ENCODE data around the gene ANKS1B. TPM values are rescaled to one million over a fixed set of nuclear protein-coding genes. Genes with fewer than 3 reads are reported as not detected.

The ANKS1B gene
- total RNA-seq, 1 donor from 2014 or later: 8.2 TPM

DNA sequence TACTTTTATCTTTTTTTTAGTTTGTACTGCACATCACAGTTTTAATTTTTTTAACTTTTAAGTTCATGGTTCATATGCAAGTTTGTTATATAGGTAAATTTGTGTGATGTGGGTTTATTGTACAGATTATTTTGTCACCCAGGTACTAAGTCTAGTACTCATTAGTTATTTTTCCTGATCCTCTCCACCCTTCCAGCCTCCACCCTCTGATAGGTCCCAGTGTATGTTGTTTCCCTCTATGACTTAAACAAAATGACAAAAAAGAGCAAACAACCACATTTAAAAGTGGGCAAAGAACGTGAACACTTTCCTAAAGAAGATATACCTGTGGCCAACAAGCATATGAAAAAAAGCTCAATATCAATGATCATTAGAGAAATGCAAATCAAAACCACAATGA is 273.5 kb downstream of the ANKS1B start:
- intact Hi-C loops (cut with DNase I): no loop called here
- H3K27me3 ChIP-seq: no peaks in the 10 kb centered on the region
- TF ChIP-seq CTCF (IDR thresholded peaks at IDR 0.05): no peak
- no peaks in the 10 kb centered on the region for H3K4me1 ChIP-seq
- DNase-seq (ENCODE audit: low spot score in 2 of 2): no peak
- H3K27ac ChIP-seq: no peak overlapping the region
- peaks cover 0 to 31% of the 10 kb centered on the region in 2 donors for H3K9me3 ChIP-seq
- no peaks in the 10 kb centered on the region for H3K36me3 ChIP-seq
- no peak overlapping the region for H3K4me3 ChIP-seq

GRCh38 chr12:99709619-99710018 is 275.1 kb downstream of the ANKS1B start:
- no peaks in the 10 kb centered on the region for H3K27me3 ChIP-seq
- no peaks in the 10 kb centered on the region for H3K4me1 ChIP-seq
- DNase-seq (ENCODE audit: low spot score in 2 of 2): no peak
- intact Hi-C loops (cut with DNase I): no loop called here
- TF ChIP-seq CTCF (IDR thresholded peaks at IDR 0.05): no peak
- H3K9me3 ChIP-seq: peaks cover 0 to 30% of the 10 kb centered on the region in 2 donors
- H3K36me3 ChIP-seq: no peaks in the 10 kb centered on the region
- no peak overlapping the region for H3K27ac ChIP-seq
- no peak overlapping the region for H3K4me3 ChIP-seq

DNA sequence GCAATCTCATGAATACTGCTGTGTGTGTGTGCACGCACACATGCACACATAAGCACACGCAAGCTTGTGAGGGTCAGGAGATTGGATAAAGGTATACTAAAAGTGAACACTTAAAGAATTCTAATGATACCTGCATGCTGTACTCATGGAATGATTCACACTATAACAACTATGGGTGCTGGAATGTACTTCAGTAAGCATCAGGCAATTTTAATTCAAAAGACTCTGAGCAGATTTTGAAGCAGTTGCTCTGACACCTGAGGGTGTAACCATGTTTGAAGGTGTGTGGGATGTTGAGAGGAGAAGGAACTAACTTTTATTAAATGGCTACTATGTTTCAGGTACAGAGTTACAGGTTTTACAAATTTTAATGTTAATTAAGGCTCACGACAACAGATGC is 275.6 kb downstream of the ANKS1B start:
- Histone ChIP-seq H3K4me3 (no peak overlapping the region), H3K4me1 (no peaks in the 10 kb centered on the region), H3K27ac (no peak overlapping the region), H3K27me3 (no peaks in the 10 kb centered on the region), H3K36me3 (no peaks in the 10 kb centered on the region), H3K9me3 (peaks cover 0 to 25% of the 10 kb centered on the region in 2 donors)
- intact Hi-C loops (cut with DNase I): no loop called here
- no peak for DNase-seq (ENCODE audit: low spot score in 2 of 2)
- no peak for TF ChIP-seq CTCF (IDR thresholded peaks at IDR 0.05)

DNA sequence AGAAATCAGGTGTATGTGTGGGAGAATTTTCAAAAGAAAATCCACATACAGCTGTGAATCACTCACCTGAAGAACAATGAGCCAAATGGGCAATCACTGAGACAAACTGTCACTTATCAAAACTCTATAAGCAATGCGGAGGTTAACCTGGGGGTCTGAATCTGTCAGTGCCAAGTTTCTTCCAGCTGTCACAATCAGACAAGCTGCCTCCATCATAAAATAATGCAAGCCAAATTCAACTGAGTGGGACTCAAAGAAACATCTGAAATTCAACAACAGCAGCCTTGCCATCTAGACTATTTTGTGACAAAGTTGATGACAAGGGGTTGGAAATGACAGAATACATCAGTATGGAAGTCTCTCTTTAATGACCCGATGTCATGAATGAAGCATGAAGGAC is 276.9 kb downstream of the ANKS1B start:
- DNase-seq (ENCODE audit: low spot score in 2 of 2): no peak
- no peaks in the 10 kb centered on the region for H3K4me1 ChIP-seq
- intact Hi-C loops (cut with DNase I): no loop called here
- TF ChIP-seq CTCF (IDR thresholded peaks at IDR 0.05): no peak
- peaks cover 0 to 13% of the 10 kb centered on the region in 2 donors for H3K9me3 ChIP-seq
- H3K27ac ChIP-seq: no peak overlapping the region
- H3K36me3 ChIP-seq: no peaks in the 10 kb centered on the region
- H3K27me3 ChIP-seq: no peaks in the 10 kb centered on the region
- H3K4me3 ChIP-seq: no peak overlapping the region

GRCh38 chr12:99706736-99707473 is 277.8 kb downstream of the ANKS1B start:
- intact Hi-C loops (cut with DNase I): no loop called here
- no peak overlapping the region for H3K27ac ChIP-seq
- H3K36me3 ChIP-seq: no peaks in the 10 kb centered on the region
- no peak for DNase-seq (ENCODE audit: low spot score in 2 of 2)
- TF ChIP-seq CTCF (IDR thresholded peaks at IDR 0.05): no peak
- H3K27me3 ChIP-seq: no peaks in the 10 kb centered on the region
- H3K4me1 ChIP-seq: no peaks in the 10 kb centered on the region
- H3K9me3 ChIP-seq: peaks cover 0 to 8% of the 10 kb centered on the region in 2 donors
- H3K4me3 ChIP-seq: no peak overlapping the region
